Measurements from ENCODE around the gene TYMS.

- no peak for TF ChIP-seq CTCF (IDR thresholded peaks at IDR 0.05; ENCODE audit: insufficient read depth, low read length)
- no peak for TF ChIP-seq POLR2AphosphoS5 (IDR thresholded peaks at IDR 0.05; ENCODE audit: low read depth)
- TF ChIP-seq GABPA (IDR thresholded peaks at IDR 0.05; ENCODE audit: low read depth), result no peak
- no peak for TF ChIP-seq SPI1 (IDR thresholded peaks at IDR 0.05; ENCODE audit: borderline replicate concordance, low read depth)
- TF ChIP-seq REST (IDR thresholded peaks at IDR 0.05; ENCODE audit: insufficient replicate concordance, low read depth), result no peak
Measured at GRCh38 chr18:681985-682384, 24.5 kb downstream of the TYMS start.
